GM18858 (cell line): Measurements from ENCODE around the gene SULT4A1.

Experiments used
- ATAC-seq: cut with Tn5 transposase; IDR thresholded peaks from one replicate; pipeline ENCODE4 v1.9.1; 2021; ENCODE audit not compliant: unreplicated experiment

SULT4A1 gene

DNA sequence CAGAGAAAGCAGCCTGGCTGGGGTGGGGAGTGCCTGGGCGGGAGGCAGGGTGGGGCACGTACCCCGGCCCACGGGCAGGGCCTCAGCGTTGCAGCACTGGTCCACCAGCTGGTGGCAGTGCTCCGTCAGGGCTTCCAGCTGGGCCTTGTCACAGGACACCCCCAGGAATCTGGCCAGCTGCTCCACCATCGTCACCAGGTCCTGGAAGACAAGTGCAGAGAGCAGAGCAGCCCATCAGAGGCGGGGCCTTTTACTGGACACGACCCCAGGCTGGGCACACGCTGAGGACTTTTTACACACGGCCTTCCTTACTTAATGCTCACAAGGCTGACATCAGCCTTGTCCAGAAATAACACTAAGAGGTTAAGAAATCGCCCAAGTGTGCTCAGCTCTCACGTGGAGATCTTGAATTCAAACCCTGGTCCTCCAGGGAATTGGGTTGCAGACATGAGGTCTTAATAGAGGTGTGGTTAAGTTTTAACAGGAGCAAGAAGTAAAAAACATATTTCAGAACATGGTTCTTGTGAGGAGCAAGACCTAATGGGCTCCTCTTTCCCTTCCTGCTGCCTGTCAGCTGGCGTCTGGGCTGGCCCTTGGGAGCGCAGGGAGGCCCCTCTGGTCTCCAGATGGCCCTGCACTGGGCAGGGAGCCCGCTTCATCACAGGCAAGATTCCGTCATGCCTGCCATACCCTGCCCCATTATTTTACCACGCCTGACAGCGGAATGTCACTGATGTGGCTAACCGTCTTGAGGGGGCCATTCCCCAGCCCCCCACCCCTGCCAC lies 33.1 kb downstream of the SULT4A1 start:
- ATAC-seq = no peak

DNA sequence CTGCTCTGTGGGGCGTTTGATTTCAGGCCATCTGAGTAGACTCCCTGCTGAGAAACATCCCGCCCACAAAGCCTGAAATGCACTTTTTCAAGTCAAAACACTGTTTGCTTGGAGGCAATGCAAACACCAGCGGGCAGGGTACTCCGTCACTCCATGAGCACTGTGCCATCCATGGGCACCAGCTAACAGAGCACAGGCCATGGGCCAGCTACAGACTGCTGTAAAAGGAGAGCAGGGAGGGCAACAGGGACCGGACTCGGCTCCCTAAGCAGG lies 33.7 kb downstream of the SULT4A1 start:
- ATAC-seq = no peak

DNA sequence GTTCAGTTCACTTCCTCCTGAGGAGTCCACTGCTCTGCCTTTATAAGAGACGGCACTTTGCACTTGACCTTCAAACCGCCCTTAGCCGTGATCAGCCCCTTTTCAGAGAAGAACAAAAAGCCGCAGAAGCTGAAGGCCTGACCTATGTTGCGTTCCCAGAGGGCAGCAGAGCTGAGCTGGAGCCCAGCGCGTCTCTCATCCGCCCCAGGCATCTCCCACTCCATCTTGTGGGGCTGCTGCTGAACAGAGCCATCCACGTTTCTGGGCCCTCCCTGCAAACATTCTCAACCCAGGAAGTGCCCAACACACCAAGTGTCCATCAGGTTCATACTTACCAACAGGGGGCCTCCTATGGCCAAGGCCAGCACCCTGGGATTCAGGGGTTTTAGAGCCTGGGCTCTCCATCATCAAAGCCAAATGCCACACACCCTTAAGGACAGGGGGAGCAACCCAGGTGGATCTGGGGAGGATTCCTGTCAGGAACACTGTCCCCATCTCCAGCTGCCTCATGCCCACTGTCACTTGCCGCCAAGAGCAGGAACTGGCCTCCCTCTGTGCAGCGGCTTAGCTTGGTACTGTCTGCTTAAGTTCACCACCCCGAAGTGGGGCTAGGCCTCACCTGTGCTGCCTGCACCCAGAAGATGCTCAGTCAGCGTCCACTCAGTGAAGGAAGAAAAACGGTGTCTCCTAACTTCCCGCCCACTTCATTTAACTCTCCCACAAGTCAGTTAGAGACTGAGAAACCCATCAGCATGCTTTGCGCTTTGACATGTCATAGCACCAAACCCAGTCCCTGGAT lies 34.2 kb downstream of the SULT4A1 start:
- ATAC-seq = no peak

DNA sequence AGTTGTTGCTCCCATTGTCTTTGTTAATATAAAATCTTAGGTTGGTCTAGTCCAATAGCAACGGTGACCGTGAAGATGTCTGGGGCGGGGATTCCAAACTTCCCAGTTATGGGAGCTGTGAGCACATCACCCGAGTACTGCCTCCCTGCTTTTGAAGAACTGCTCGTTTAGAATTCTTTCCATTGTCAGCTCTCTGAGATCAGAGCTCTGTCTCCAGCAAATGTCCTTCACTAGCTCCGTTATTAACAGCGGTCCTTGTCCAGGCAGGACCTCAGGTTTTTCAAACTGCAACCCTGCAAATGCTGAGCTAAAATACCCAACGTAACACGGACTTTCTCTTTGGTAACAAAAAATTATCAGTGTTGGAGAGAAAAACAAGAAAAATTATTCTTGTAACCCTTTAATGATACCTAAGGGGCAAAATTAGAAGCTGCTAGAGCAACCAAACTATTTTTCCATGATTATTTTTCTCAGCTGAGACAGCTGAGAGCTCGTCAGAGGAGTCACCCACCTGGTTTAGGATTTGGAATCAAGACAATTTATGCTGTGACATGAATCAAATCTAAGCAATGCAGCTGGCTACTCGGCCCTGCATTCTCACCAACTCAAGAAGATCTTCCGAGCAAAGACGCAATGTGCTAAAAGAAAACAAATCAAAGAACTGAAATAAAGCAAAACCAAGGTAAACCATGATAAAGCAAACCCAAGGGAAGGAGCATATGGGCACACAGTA lies 35.1 kb downstream of the SULT4A1 start:
- ATAC-seq = no peak

DNA sequence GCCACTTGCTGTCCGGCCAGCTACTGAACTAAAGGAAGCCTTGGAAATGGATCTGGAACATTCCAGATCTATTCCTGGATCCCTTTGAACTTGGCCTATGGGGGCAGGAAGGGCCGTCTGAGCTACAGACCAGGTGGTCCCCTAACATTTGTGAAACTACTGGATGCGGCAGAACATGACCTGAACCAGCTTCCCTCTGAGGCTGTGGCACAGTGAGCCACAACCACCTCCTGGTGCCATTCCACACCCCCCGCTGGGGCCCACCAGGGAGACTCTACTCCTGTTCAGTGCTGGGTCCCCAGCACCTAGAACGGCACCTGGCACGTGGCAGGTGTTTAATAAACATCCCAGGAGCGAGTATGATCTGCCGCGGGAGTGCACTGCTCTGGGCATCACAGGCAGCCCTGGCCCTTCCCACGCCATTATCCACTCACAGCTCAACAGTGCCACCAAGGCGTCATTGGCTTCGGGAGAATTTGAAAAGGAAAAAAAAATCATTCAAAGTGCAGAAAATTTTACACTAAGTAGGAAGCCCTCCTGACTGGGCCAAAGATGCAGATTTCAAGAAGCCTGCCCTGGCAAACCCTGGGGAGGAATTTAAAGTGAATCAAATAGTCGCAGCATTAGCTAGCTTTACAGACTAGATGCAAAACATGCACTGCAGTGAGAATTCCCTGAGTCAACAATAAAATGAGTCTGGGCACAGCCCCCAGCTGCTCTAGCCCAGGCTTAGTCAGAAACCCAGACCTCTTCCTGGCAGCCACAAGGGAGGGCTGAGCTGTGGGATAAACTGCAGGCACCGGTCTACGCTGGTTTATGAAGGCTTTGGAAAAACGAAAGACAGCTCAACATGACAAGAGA lies 35.9 kb downstream of the SULT4A1 start:
- ATAC-seq = no peak

DNA sequence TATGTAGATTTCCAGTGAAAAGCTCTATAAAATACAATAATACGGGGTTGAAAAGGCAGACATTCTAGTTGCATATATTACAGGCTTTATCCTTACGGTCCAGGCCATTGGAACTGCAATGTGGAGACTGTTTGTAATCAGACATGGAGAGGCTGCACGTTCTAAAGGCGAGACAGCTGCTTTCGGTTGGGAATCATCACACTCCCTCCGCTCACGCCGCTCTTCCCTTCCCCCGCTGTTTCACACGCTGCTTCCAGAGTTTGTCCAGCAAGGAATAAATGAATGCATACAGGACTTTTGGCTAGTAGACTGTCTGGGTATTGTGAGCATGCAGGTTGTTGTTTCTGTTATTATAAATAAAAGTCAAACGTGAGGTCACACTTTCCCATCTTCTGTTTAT lies 36.7 kb downstream of the SULT4A1 start:
- ATAC-seq = no peak

DNA sequence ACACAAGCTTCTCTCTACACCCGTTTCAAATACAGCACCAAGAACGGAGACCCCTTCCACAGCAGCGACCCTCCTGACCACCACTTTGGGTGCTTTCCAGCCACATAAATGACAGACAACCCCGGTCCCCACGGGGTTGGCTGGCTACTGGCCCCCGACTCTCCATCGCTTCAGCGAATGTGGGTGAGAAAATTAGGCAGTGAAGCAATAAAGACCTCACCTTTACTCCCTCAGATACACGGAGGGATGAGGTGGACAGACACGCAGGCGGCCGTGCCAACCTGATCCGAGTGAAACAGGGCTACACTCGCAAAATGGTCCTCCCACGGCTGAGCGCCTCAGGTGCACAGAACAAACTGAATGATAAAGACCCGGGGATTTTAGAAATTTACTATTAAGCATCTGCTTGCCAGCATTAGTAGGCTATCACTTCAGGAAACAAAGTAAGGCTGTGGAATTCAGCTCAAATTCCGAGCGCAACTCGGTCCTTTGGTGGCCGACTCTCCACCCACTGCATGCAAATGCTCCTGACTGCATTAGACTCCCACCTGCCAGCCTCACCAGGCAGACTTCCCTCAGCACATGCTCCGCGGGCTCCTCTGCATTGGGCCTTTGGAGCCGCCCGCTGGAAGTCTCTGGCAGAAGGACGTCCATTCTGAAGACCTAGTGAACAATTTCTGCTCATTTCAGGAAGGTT lies 37.4 kb downstream of the SULT4A1 start:
- no peak for ATAC-seq

DNA sequence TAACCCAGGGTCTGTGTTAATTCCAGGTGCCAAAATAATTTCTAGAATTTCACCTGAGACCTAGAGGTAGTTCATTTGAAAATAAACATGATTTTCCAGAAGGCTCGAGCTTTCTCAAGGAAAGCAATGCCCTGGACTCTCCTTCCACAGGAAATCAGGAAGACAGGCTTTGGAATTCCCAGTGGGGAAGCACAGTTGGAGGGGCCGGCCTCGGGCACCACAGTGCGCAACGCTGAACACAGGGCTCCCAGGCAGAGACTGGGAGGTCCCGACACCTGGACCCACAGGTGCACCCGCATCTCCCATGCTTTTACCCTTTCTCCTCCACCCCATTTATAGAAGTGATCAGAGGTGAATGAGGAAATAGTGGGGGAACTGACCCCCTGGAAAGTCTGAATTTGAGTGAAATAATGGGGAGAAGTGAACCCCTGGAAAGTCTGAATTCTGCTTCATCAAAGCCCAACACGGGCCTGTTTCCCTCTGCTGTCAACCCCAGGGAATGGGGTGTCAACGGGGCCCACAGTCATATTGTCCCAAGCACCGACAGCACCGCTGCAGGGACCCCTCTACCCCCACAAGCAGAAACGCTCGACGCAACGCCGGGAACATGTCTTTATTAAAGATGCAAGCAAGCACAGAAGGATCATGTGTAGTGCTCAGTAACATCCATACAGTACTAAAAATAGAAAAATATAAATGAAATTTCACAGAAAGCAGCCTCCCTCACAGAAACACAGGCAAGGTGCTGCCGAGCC lies 38.2 kb downstream of the SULT4A1 start:
- no peak for ATAC-seq

DNA sequence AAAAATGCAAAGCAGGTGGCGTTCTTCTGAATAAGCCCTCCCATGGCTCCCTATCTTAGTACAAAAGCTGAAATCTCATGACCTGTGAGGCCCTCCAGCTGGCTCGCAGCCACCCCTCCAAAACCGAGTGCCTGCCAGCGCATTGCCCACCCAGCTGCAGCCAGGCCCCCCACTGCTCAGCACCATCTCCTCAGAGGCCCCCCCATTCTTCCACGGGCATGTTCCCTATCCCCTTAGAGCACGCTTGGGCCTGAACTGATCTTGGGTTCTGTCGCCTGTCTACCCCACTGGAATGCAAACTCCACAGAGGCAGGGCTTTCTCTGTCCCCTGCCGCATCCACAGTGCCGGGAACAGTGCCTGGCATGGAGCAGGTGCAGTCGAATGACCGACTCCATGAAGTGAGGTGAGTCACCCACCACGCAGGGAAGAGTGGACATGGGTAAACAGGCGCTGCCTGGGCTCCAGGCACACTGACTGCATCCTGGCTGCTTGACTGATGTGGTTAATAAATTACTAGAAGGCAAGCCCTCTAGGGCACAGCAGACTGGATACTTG lies 38.9 kb downstream of the SULT4A1 start:
- no peak for ATAC-seq

DNA sequence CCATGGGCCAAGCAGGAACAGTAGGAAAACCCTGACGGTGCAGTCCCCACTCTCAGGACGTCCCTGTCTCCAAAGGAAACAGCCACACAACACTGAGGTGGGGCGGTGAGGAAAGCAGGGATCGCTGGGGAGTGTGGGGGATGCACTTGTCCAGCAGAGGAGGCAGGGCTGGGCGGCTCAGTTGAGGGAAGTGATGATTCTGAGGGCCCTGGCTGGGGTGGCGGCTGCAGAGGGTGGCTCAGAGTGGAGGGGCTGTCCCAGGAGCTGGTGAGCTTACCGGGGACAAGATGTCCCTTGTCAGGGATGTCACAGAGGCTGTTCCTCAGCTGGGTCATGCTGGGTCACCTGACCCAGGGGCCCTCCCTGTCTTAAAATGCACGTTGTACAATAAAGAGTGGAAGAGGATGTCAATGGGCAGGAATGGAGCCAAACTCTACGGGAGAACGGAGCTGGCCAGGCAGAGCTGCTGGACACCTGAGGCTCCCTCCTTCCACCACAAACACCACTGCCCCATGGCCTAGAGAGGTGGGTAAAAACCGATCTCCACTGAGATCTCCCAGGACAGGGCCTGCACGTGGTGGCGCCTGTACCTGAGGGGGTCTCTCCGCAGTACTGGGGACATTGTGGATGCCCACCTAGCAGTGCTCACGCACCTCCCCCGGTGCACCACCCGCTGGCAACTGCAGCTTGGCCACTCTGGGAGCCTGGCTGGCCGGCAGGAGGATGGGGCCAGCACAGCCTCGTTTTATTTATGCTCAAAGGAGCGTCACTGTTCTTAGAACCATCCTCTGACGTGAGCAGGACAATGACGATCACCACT lies 40.5 kb downstream of the SULT4A1 start:
- ATAC-seq = no peak

DNA sequence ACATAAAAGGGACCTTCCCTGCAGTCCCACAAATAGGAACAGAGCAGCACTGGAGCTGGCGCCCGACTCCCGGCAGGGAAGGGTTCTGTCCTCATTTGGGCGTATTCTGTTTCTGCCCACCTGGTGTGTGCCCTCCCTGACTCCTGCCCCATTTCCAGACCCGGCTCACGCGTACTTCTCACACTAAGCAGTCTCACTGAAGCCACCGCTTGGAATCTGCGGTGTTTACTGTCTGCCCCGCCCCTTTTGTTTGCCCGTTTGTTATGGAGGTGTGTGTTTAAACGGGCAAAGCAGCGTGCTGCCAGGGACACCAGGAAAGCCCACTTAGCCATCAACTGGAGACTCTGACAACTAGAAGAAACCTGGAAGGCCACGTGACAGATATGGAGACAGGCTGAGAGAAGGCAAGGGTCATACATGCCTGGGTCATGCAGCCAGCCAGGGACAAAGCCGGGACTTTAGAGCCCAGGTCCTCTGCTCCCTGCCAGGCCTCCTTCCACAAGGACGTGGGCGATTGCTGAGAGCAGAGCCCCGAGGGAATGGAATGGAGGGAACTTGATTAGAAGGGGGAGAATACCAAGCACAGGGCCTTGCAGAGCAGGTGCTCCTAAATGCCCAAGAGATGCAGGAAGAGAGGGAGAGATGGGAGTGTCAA lies 41.5 kb downstream of the SULT4A1 start:
- no peak for ATAC-seq

DNA sequence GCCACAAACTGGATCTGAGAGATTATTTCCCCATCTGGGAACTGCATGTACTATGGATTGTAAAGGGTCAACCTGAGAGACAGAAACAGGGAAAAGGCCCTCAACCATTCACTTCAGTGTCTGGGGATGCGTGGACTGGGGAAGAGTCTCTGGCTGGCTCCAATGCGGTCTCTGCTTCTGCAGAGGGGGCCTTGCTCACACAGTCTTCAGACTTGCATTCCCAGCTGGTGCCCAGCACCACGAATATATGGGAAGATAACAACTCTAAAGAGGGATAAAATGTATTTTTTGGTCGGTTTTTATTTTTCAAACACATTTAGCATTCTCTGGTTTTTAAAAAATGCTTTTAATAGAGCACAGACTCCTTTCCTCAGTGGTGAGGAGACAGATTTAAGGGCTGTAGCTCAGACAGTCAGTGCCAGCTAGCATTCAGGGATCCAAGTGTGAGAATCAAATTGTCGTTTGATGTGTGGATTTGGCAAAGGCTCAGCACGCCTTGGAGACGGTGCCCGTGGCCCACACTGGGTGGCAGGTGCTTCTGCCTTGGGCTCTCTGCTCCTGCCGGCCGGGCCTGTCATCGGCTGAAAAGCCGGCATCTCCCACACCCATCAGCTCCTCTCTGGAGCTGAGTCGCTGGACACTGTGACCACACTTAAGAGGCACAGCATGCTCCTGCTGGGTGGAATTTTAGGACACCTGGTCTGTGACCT lies 42.2 kb downstream of the SULT4A1 start:
- ATAC-seq = no peak

DNA sequence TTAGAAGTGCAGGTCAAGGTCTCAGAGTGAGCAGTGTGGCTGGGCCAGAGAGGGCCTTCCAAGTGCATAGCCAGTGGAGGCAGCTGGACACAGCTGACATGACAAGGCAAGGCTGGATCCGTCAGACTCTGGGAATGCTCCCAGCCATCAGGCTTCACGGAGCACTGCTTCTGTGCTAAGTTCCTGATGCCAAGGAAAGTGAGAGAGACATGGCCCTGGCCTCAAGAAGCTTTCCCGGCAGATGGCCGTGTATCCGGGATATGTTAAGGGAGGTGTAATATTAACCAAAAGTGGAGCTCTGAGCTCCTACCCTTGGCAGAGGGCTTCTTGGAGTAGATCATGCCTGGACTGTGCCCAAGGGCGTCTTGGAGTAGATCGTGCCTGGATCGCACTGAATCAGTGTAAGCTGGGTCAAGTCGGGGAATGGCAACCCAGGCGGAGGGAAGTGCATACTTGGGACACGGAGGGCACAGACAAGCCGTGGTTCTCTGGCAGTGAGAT lies 42.8 kb downstream of the SULT4A1 start:
- ATAC-seq = no peak

DNA sequence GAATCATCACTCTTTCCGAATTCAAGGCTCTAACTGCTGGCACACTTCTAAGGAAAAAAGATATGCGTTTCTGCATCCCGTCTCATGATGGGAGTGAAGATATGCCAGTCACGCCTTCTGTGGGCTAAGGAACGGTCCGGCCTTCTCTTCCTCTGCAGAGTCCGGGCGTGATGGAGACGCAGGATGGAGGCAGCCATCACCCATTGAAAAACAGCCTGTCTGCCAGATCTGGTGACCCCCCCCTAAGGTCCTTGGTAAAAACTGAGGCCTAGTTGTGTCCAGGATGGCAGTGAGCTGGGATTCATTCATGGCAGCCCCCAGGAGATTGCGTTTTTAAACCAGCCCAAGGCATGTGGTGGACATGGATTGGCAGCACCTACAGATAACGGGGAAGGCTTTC lies 43.3 kb downstream of the SULT4A1 start:
- ATAC-seq = no peak

DNA sequence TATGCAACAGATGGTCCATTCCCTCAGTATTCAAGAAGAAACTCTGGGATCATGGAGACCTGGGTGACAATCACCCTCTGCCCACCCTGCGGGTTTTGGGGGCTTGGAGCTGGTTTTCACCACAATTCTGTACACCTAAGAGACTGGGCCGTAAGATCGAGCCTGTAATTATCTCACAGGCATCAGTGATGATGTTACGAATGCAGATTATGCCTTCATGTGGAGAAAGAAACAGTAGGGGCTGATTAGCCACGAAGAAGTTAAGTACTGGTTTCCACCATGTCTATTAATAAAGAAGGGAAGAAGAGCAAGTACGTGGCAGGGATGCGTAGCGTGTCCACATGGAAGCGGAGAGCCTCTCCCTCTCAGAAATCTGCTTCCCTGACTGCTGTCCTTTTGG lies 44.9 kb downstream of the SULT4A1 start:
- ATAC-seq = no peak

DNA sequence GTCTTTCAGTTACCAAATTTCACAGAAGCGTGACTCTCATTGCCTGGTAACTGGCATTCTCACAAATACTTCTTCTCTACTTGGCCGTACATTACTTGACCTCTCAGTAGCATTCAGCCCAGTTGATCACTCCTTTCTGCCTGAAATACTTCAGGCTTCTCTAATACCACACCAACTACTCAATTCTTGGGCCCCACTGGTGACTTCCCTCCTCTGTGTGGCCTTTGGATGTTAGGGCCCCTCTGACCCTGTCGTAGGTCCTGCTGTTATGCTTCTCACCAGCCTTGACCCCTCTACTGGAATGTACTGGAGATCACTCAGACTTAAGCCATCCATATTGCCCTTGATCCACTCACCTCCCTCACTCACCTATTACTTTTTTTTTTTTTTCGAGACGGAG lies 48.0 kb downstream of the SULT4A1 start:
- ATAC-seq = no peak

DNA sequence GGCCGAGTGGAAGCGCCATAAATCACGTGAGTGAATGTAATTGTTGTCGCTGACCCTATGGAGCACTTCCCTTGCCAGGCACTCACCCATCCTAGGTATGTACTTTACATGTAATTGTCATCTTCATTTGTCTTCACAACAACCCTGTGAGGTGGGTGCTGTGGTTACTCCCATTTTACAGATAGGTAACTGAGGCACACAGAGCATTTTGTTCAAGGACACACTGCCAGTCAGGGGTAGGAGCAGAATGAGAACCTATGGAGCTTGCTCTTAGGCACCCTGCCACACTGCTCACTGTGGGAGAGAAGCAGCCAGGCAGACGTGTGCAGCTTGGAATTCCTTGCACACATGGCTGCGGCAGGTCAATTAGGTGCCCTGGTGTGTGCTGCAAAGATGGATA lies 49.4 kb downstream of the SULT4A1 start:
- no peak for ATAC-seq
